HFF-Myc (cell line): ENCODE data around the gene VANGL2.

Source experiments
- DNase-seq: peaks from one replicate; pipeline ENCODE4 v3.0.0-alpha.2; 2011; ENCODE audit warnings: low read depth; ENCODE audit errors: extremely low read depth
- H3K4me3 ChIP-seq: replicated peaks from 2 replicates; pipeline ENCODE4 v1.5.1; 2011; ENCODE audit warnings: low read depth, mild to moderate bottlenecking, control low read depth, low read length
- TF ChIP-seq, protein P1 (sequence below): IDR thresholded peaks from 2 replicates; pipeline ENCODE4 v1.5.1; 2012; ENCODE audit warnings: mild to moderate bottlenecking, low read depth, low read length, control low read depth; ENCODE audit errors: missing control alignments

VANGL2 gene

DNA sequence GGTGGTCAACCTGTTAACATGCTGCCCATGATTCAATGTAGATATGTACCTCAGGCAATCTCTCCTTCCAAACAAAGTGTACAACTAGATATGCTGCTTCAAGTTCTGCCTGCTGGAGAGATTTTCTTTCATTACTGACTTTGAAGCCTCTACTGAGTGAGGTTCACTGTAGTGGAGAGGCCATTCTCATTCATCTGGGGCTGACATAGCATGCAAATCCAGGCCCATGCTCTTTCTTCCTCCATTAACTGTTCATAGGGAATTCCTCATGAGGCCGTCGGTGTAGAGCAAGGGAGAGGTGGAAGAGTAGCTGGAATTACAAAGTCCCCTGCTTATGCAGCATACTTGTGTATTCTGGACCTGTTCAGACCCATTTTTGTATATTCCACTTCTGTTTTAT lies 38.6 kb downstream of the VANGL2 start:
- DNase-seq = no peak
- TF ChIP-seq, protein P1, sequence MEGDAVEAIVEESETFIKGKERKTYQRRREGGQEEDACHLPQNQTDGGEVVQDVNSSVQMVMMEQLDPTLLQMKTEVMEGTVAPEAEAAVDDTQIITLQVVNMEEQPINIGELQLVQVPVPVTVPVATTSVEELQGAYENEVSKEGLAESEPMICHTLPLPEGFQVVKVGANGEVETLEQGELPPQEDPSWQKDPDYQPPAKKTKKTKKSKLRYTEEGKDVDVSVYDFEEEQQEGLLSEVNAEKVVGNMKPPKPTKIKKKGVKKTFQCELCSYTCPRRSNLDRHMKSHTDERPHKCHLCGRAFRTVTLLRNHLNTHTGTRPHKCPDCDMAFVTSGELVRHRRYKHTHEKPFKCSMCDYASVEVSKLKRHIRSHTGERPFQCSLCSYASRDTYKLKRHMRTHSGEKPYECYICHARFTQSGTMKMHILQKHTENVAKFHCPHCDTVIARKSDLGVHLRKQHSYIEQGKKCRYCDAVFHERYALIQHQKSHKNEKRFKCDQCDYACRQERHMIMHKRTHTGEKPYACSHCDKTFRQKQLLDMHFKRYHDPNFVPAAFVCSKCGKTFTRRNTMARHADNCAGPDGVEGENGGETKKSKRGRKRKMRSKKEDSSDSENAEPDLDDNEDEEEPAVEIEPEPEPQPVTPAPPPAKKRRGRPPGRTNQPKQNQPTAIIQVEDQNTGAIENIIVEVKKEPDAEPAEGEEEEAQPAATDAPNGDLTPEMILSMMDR = no peak
- no peak overlapping the region for H3K4me3 ChIP-seq

DNA sequence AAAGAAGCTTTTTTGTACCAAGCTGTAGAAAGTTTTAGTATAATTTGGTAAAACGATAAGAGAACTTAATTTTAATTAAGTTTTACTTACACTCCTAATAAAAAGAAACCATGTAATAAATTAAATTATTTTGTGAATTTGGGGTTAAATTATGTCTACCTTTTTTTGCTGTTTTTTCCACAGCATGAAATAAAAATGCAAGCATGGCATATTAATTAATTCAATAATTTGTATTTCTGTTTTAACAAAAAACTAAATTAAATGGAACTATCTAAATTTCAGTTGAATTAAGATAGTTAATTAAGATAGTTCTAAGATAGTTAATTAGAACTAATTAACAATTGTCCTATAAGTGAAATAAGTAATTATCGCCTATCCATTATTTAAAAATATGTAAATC lies 39.4 kb downstream of the VANGL2 start:
- no peak for DNase-seq
- no peak overlapping the region for H3K4me3 ChIP-seq
- TF ChIP-seq, protein P1 = no peak

DNA sequence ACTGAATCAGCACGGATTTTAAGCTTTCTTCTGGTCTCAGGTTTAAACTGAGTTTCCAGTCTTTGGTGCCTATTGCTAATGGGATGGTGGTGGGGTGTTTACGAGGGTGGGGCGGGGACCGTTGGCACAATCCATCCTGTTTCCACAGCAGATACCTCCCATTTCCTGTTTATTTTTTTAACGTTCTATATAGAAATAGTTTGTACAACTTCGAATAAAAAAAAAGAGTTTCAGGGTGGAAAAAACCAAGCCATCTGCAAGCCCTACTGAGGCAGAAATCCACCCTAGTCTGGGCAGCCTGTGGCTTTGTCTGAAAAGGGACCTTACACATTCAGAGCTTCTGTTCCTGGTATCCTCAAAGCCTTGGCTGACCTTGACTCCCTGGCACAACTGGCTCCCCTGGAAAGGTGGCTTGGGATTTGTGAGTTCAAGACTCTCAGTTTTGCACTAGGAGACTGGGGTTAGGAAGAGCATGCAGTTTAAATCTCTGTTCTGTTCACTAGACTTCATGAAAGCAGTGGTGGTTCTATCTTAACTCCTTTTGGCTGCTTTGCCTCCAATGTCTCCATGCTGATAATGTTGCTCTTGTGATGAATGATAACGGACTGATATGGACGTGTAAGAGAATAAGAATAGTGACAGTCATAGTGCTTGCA lies 46.7 kb downstream of the VANGL2 start:
- no peak overlapping the region for H3K4me3 ChIP-seq
- TF ChIP-seq, protein P1 = no peak
- DNase-seq = no peak

DNA sequence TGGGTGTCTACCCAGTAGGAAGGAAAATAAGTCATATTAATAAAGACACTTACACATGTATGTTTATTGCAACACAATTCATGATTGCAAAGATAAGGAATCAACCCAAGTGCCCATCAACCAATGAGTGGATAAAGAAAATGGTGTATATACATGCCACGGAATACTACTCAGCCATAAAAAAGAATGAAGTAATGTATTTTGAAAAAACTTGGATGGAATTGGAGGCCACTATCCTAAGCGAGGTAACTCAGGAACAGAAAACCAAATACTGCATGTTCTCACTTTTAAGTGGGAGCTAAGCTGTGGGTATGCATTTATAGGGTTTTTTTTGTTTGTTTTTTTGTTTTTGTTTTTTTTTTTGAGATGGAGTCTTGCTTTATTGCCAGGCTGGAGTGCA lies 49.1 kb downstream of the VANGL2 start:
- H3K4me3 ChIP-seq = no peak overlapping the region
- no peak for DNase-seq
- TF ChIP-seq, protein P1 = no peak

DNA sequence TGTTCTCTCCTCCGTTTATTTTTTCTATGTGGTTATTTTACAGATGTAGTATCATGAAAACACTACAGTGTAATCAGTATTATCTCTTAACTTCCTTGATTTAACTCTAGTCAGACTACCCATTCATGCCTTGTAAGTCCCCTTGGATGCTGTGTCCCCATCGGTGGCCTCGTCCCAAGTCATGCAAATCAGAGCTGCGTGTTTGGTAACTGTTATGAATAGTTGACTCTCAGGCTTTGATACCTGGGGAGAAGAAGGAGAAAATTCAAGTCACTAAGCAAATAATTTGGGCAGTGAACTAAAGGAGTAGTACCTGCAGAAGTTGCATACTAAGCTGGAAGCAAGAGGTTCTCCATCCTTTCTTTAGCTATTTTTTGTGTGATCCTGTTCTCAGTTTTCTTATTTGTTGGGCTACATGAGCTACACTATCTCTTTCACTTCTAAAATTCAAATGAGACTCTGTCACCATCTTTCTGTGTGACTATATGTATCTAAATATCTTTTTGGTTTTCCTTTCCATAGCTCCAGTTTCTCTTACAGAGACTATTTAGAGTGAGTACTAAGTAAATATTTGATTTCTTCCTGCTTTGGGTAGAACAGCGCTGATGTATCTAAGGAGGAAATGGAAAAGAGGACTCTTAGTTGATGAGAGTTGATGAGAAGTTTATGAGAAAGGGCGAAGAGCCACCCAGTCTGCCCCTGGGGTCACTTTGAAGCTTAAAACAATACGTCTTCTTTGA lies 50.9 kb downstream of the VANGL2 start:
- TF ChIP-seq, protein P1 = no peak
- H3K4me3 ChIP-seq = no peak overlapping the region
- DNase-seq = no peak

DNA sequence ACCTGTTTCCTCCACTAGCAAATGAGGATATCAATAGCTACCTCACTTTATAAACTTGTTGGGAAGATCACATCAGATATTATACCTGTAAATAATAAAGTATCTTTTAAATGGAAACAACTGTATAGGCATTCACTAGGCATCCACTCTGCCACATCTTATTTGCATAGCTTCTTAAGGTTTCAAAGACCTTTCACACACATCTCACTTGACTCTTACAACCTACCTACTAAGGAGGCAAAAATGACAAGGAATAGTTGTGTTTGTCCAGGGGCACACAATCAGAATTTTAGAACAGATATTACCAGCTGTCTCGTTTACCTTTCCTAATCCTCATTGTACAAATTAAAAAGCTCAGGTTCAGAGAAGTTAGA lies 51.5 kb downstream of the VANGL2 start:
- no peak for DNase-seq
- TF ChIP-seq, protein P1 = no peak
- H3K4me3 ChIP-seq = no peak overlapping the region

DNA sequence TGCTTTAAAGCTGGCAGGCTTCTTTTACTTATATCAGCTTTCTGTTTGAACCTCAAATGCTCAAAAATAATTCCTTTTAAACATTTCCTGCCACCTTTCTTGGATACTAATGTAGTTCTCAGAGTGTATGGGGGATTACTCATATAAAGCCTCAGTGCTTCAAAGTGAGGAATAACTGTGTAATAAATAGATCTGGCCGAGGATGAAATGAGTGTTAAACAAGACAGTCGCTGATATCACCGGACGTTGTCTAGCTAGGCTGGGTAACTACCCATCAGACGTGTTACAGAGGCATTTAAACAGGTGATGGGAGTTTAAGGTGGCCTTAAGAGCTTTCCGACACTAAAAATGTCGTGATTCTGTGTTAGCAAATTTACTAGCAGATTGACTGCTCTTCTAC lies 53.1 kb downstream of the VANGL2 start:
- TF ChIP-seq, protein P1 = no peak
- no peak overlapping the region for H3K4me3 ChIP-seq
- DNase-seq = no peak
